PFSK-1 (cell line): Measurements from ENCODE around the gene TEKT1.

ENCODE experiments used
- FOXP2 ChIP-seq: optimal IDR thresholded peaks from 2 replicates; pipeline ENCODE3; 2011; ENCODE audit warnings: borderline replicate concordance, control low read depth, inconsistent platforms; ENCODE audit not compliant: insufficient read depth; ENCODE audit errors: extremely low read length, extremely low read depth
- POLR2AphosphoS5 ChIP-seq: IDR thresholded peaks from 2 replicates; pipeline ENCODE4 v1.6.1; 2012; ENCODE audit warnings: low read depth, mild to moderate bottlenecking, control low read depth, low read length, moderate library complexity
- SIN3A ChIP-seq: IDR thresholded peaks from 2 replicates; pipeline ENCODE4 v1.6.1; 2012; ENCODE audit warnings: mild to moderate bottlenecking, low read length, moderate library complexity, borderline replicate concordance; ENCODE audit not compliant: insufficient read depth
- TAF1 ChIP-seq: IDR thresholded peaks from 2 replicates; pipeline ENCODE4 v1.6.1; 2012; ENCODE audit warnings: low read length, control low read depth, borderline replicate concordance; ENCODE audit not compliant: insufficient read depth
- TF ChIP-seq, protein P1 (sequence below), 2 experiments: IDR thresholded peaks; 2 replicates each; pipeline versions ENCODE4 v1.6.1 to v1.8.0; 2011 to 2012; ENCODE audit warnings: low read depth in 2 of 2, low read length in 2 of 2, control low read depth in 1 of 2, inconsistent platforms in 1 of 2, mild to moderate bottlenecking in 1 of 2, moderate library complexity in 1 of 2; ENCODE audit not compliant: insufficient read depth in 1 of 2

TEKT1 gene

DNA sequence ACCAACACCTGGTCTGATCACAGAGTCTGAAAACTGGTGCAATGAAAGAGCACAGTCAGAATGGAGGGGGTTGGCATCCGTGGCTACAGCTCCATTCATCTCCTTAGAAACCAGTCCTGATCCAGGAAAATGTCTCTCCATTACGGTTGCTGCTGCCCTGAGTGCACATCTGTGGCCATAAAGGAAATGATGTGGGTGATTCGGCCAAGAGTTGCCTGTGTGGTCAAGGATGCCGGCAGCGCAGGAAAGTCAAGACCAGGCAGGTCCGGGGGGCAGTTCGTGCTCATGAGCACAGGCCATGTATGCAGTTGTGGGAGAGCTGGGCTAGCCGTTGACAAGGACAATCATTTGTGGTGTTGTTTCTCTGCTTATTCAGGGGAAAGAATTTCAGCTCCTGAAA lies 69.8 kb downstream of the TEKT1 start:
- TF ChIP-seq, protein P1, sequence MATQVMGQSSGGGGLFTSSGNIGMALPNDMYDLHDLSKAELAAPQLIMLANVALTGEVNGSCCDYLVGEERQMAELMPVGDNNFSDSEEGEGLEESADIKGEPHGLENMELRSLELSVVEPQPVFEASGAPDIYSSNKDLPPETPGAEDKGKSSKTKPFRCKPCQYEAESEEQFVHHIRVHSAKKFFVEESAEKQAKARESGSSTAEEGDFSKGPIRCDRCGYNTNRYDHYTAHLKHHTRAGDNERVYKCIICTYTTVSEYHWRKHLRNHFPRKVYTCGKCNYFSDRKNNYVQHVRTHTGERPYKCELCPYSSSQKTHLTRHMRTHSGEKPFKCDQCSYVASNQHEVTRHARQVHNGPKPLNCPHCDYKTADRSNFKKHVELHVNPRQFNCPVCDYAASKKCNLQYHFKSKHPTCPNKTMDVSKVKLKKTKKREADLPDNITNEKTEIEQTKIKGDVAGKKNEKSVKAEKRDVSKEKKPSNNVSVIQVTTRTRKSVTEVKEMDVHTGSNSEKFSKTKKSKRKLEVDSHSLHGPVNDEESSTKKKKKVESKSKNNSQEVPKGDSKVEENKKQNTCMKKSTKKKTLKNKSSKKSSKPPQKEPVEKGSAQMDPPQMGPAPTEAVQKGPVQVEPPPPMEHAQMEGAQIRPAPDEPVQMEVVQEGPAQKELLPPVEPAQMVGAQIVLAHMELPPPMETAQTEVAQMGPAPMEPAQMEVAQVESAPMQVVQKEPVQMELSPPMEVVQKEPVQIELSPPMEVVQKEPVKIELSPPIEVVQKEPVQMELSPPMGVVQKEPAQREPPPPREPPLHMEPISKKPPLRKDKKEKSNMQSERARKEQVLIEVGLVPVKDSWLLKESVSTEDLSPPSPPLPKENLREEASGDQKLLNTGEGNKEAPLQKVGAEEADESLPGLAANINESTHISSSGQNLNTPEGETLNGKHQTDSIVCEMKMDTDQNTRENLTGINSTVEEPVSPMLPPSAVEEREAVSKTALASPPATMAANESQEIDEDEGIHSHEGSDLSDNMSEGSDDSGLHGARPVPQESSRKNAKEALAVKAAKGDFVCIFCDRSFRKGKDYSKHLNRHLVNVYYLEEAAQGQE (IDR thresholded peaks at IDR 0.05; ENCODE audit: insufficient read depth in 1 of 2, low read depth in 2 of 2, low read length in 2 of 2) = no peak
- TF ChIP-seq POLR2AphosphoS5 = no peak

DNA sequence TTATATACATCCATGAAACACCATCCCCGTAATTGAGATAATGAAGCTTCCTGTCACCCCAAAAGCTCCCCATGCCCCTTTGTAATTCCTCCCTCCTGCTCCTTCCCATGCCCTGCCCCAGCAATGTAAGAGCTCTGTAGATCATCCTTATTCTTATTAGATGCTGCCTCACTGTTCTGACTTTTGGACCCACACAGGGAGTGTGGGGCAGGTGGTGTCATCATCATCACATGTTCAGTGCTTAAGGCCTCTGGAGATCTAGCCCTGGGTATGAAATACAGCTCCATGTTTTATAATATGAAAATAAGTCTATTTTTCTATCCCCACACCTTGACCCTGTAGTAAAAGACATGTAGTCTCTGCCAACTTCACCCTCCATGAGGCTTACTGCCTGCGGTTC lies 73.8 kb downstream of the TEKT1 start:
- TF ChIP-seq TAF1 (no peak), POLR2AphosphoS5 (no peak), SIN3A (no peak), FOXP2 (no peak)
- TF ChIP-seq, protein P1 (IDR thresholded peaks at IDR 0.05; ENCODE audit: insufficient read depth in 1 of 2, low read depth in 2 of 2, low read length in 2 of 2) = no peak

DNA sequence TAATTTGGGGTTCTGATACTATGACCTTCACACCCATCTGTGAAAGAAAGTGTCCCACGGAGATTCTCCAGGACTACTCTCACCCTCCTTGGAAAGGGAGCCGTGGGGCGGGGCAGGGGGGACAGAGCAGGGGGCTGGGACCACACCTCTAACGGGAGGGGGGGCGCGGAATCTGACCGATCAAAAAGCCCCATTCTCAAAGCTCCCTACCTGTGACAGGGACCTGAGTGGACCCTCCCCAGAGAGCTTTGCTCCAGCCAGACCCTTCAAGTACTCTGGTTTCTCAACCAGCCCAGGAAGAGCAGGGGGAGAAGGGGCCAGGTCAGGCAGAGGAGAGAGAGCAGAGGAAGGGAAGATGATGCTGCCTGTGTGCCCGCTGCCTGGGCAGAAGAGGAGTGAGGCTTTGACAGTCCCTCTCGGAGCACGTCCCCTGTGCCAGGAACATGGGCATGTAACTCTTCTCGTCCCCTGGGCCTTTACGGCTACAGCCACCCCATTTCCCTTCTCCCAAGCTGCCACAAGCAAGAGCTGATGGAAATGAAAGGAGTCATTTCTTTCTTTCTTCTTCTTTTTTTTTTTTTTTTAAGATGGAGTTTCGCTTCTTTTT lies 75.0 kb downstream of the TEKT1 start:
- TF ChIP-seq FOXP2 (no peak), TAF1 (no peak), SIN3A (no peak), POLR2AphosphoS5 (no peak)
- TF ChIP-seq, protein P1 (IDR thresholded peaks at IDR 0.05; ENCODE audit: insufficient read depth in 1 of 2, low read depth in 2 of 2, low read length in 2 of 2) = no peak

DNA sequence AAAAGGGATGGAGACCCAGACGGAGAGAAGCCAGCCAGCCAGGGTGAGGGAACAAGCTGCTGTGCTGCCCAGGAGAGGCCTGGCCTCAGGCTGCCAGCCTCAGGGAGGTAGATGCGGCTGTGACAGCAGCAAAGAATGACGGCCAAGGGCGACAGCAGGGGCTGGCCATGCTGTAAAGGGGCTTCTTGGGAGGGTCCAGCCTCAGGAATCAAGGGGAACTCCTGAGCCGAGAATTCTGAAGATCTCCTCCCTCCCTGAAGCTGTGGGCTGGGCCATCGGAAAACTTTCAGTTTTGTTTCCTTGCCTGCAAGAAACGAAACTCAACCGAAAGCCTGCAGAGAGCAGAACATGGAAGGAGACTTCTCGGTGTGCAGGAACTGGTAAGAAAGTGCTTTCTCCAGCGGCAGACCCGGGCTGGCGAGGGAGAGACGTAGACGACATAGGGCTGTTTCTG lies 75.8 kb downstream of the TEKT1 start, which contains the start of gene XAF1:
Gene XAF1 (plus strand): TSS at position 316 of the 454 bp plus-strand sequence. CDS start 33 bp downstream, at position 349.
- TF ChIP-seq FOXP2 (no peak), POLR2AphosphoS5 (no peak), SIN3A (no peak), TAF1 (no peak)
- TF ChIP-seq, protein P1 (IDR thresholded peaks at IDR 0.05; ENCODE audit: insufficient read depth in 1 of 2, low read depth in 2 of 2, low read length in 2 of 2) = no peak

DNA sequence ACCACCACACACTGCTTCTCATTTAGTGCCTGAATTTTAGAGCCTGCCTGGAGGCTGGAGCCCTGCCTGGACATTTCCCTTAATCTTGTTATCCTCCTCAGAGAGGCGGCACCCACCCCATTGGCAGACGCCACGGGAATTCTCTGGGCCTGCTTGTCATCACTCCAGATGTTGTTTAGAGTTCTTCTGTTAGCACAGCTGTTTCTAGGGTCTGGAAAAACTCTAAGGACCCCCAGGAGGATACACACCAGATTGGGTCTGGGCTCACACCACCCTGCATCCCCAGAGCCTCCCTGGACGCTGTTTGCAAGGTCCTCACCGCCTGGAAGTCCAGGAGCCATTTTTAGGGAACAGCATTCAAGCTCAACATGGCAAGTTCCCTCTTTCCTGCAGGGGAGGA lies 76.2 kb downstream of the TEKT1 start:
- TF ChIP-seq SIN3A = no peak
- no peak for TF ChIP-seq POLR2AphosphoS5
- TF ChIP-seq TAF1 = no peak
- TF ChIP-seq FOXP2 = no peak
- TF ChIP-seq, protein P1 (IDR thresholded peaks at IDR 0.05; ENCODE audit: insufficient read depth in 1 of 2, low read depth in 2 of 2, low read length in 2 of 2) = no peak
